HUDEP-2 (cell line): ENCODE data around the gene SIPA1L3.

Experiments used
- DNase-seq, 76 experiments: peaks; one replicate each; lab custom pipeline; 2025; ENCODE audit not compliant: unreplicated experiment in 76 of 76; lab: John Stamatoyannopoulos, UW

Gene SIPA1L3

DNA sequence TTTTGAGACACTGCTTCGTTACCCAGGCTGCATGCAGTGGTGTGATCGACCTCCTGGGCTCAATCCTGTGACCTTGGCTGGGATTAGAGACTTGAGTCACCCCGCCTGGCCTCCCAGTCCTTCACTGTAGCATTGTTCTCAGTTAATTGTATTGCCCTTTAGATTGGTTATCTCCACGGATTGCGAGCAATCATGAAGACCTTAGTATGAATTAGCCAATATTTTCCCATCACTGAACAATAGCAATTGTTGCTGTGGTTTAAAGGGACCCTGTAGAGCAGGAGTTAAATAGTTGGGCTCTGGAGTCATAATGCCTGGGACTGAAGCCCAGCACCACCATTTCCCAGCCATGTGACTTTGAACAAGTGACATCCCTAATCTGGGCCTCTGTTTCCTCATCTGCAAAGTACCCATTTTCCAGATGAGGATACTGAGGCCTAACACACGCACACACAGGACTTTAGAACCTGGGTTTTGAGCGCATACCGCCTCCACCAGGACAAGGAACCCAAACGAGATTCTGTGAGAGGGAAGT is 340.8 kb downstream of the SIPA1L3 start:
- no peak for DNase-seq

DNA sequence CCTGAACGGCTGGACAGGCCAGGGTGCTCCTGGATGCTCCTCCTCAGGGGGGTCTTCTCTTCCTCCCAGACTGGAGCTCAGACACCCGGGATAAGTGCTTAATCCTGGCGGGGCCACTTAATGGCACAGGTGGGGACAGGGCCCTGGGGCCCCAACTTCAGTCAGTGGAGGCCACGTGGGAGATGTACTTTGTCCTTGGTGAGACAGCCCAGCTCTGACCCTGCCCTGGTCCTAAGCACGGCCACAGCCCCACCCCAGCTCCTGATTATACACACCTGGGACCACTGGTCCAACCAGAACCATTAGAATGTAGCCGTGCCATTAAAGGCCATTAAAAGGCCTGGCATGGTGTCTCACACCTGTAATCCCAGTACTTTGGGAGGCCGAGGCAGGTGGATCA is 341.4 kb downstream of the SIPA1L3 start:
- DNase-seq: no peak

DNA sequence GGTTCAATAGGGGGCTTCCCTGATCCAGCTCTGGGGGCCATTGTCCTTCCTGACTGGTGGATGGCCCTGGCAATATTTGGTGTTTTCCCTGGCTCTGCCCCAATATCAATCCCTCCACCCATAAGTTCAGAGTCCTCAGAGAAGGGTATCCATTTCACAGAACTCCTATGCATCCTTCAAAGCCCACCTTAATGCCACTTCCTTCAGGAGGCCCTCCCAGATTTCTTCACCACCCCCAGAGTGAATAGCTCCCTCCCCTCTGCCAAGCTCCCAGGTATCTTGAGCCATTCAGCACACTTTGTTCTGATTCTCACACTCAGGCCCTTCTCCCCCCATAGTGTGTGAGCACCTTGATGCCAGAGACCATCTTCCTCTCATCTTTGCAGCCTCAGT is 343.4 kb downstream of the SIPA1L3 start:
- no peak for DNase-seq

DNA sequence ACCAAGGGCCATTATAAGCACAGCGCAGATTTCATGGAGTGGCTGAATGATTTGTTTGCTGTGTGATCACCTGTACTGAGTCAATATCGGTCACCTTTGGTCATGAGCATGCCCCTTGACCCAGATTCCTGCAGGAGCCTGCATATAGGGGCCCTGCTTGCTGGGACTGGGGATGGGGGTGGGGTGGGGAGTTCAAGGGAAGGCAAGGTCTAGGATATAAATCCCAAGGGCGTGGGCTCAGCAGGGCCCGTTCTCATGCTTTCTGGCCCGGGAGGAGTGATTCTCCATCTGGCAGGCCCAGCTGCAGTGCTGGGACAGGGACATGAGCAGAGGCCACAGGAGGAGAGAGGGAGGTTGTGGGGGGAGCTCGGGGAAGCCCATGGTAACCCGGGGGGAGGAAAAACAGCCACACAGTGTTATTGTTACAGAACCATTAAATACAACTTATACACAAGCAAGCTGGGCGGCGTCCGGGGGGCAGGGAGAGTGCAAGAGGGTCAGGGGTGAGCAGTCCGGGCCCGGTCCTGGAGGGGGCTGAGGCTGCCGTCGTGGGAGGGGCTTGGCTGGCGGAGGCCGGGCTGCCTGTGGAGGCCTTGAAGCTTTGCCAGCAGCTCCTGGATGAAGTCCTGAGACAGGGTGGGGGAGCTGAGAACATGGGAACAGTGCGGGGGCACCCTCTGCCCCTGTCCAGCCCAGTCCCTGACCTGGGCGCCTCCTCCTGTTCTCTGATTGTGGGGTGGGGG is 344.0 kb downstream of the SIPA1L3 start:
- no peak for DNase-seq

DNA sequence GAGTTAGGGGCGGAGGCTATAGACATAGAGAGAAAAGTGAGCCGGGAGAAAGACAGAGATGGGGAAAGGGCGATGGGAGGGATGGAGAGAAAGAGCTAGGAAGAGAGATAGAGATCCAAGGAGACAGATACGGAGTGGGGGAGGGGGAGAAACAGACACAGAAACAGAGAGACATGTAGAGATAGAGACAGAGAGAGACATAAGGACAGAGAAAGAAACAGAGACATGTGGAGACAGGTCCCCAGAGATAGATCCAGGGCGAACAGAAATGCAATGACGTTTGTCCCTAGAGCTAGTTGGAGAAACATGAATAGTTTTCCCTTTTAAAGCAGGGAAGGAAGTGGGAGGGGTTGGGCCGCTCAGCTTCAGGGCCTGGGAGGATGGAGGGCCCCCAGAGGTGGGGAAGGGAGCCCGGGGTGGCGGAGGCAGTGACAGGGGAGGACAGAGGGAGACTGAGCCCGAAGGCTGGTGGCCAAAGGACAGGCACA is 344.6 kb downstream of the SIPA1L3 start:
- no peak for DNase-seq

DNA sequence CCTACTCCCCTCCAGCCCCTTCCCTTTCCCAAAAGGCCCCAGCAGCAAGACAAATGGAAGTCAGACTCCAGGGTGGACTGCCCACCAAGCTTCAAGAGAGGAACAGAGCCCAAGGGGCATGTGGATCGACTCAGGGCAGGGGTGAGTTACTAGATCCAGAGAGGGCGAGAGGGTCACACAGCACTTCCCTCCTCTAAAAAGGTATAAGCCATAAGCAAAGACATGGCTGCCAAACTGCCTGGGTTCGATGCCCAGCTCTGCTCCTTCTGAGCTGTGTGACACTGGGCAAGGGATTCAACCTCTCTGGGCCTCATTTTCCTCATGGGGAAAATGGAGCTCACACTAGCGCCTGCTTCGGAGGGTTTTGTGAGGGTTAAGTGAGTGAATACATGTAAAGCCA is 345.4 kb downstream of the SIPA1L3 start:
- no peak for DNase-seq

DNA sequence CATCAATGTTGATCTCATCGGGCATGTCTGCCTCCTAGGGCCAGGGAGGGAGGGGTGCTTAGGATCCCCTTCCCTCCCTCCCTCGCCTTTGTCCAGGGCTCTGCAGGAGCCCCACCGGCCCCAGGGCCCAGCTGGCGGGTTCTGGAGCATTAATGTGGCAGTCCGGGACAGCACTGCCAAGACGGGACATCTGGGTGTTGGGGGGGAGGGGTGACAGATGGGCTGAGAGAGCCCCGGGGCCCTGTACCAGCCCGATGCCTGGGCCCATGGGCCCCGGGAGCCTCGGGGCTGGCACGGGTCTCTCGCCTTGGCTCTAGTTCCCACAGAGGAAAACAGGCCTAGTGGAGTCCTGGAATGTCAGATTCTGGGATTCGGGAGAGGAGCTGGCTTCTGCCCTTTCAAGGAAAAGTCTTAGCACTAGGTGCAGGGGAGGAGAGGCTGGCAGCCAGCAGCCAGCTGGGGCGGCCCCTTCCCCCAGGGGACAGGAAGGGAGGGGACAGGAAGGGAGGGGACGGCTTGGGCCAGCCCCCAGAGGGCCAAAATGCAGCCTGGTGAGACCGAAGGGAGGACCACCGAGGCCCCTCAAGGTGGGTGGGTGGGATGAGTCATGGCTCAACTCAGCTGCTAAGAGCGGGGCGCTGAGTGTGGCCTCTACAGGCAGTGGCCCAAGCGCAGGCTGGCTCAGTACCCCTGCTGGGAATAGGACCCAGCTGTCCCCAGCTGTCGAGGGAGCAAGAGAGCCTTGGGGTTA is 346.1 kb downstream of the SIPA1L3 start:
- no peak for DNase-seq

DNA sequence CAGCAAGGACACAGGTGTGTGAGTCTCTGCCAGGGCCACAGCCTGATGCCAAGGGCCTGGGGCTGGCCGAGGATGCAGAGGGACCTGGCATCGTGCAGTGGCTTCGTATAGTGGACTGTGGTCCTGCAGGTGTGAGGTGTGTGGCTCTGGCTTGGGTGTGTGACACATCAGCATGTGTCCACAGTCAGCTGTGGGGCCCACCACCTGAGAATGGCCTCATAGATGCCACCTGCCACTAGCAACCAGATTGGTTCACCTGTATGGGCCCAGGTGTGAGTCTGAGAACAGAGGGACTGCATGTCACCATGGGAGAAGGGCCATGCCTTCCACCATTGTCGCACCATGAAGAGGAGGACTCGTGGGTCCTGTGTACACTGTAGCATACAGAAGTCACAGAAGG is 346.8 kb downstream of the SIPA1L3 start:
- no peak for DNase-seq

DNA sequence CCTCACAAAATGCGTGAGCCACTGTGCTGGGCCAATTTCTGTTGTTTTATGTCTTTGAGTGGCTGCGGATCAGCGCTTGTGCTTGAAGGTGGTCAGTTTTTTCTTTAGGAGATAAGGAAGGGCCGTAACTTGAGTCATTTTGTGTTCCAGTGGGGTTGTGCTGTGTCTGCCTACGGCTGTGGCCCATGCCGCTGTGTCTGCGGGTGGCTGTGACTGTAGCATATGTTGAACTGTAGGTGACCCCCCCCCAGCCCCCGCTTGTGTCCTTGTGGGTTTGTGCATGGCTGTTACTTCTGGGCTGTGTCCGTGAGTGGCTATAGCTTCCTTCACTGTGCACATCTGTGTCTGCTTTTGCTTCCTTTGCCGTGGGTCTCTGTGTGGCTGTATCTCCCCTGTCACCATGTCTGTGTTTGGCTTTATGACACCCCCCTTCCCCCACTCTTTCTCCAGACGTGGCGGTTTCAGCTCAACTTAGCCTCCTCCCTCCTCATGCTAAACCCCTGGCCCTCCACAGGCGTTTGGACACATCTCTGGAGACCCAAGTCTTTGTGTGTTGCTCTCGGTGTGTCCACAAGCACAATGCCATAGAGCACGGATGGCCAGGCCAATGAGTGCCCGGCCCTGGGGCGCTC is 348.5 kb downstream of the SIPA1L3 start:
- DNase-seq: peak in 1 of 76 experiments; percentile 44
